LNCAP (cell line): ENCODE measurements around the gene LIPK.

Source experiments
- TF ChIP-seq, protein P1 (sequence below): fragments of 450-650 bp; IDR thresholded peaks from 2 replicates; pipeline ENCODE4 v1.5.1; 2017; ENCODE audit warnings: mild to moderate bottlenecking

LIPK gene

DNA sequence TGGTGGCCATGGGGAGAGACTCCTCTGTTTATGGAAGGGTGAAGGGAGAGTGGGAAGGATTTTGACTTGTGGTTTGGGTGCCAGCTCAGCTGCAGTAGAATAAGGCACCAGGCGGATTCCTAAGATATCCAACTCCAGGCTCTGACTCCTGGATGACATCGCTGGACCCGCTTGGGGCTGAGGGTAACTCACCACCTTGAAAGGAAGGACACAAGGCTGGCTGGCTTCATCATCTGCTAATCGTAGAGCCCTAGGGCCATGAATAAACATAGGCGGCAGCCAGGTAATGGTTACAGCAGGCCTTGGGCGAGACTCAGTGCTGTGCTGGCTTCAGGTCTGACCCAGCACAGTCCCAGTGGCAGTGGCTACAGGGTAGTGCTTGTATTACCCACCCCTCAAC lies 16.7 kb upstream of the LIPK start:
- TF ChIP-seq, protein P1, sequence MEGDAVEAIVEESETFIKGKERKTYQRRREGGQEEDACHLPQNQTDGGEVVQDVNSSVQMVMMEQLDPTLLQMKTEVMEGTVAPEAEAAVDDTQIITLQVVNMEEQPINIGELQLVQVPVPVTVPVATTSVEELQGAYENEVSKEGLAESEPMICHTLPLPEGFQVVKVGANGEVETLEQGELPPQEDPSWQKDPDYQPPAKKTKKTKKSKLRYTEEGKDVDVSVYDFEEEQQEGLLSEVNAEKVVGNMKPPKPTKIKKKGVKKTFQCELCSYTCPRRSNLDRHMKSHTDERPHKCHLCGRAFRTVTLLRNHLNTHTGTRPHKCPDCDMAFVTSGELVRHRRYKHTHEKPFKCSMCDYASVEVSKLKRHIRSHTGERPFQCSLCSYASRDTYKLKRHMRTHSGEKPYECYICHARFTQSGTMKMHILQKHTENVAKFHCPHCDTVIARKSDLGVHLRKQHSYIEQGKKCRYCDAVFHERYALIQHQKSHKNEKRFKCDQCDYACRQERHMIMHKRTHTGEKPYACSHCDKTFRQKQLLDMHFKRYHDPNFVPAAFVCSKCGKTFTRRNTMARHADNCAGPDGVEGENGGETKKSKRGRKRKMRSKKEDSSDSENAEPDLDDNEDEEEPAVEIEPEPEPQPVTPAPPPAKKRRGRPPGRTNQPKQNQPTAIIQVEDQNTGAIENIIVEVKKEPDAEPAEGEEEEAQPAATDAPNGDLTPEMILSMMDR, result no peak

DNA sequence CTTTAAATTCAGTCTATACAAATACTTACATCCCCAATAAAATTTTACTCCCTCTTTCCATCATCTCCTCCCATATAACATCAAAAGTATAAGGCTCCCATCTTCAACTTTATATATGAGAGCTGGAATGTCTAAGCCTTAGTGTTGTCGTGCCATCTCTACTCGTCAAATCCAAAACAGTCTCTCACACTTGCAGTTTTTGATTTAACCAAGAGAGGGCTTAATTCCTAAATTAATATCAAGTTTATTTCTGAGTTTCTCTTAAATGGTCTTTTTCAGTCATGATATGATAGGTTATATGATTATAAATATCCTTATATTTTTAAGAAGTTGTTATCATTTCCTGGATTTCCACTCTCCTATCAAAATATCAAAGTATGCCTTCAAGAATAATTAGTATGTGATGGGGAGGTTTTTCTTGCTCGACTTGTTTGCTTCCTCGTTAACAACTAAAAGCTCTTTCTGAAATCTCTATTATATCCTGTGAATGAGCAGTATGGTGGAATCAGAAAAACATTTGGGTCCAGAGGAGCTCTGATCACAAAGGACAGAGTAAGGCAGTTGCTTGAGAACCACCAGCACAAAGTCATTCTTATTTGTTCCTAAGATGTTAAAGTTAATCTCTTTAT lies 12.5 kb upstream of the LIPK start:
- TF ChIP-seq, protein P1, result peak; percentile 21; the same call in 1 of the 2 replicates

DNA sequence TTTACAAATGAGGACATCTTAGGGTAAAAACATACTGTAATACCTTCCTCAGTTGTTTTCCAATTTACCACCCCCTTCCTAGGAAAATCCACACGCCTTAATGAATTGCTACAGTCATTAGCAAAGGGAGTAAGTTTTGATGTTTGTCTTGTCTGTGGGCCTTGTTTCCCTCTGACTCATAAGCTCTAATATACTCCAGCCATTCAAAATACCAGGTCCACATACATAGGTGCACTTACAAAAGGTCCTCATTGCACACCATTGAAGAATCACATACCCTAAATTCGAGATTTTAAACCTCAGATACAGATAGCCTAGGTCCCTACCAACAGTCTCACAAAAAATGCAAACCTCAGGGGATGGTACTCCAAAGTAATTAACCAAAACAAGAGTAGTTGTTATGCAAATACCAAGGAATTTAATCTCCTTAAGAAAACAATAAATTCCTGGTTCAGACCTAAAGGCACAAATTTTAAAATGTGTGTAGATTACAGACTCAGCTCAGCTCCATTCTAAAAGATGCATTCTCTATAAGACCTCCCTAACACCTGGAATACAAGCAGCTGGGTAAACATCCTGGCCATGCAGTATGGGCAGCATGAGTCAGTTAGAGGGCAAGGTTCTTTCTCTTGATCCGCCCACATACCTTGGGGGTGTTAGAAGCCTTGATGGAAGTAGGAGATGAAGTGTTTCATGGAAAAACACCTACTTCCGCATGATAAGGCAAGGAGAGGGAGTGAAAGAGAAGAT lies 3.0 kb upstream of the LIPK start:
- TF ChIP-seq, protein P1, result no peak

DNA sequence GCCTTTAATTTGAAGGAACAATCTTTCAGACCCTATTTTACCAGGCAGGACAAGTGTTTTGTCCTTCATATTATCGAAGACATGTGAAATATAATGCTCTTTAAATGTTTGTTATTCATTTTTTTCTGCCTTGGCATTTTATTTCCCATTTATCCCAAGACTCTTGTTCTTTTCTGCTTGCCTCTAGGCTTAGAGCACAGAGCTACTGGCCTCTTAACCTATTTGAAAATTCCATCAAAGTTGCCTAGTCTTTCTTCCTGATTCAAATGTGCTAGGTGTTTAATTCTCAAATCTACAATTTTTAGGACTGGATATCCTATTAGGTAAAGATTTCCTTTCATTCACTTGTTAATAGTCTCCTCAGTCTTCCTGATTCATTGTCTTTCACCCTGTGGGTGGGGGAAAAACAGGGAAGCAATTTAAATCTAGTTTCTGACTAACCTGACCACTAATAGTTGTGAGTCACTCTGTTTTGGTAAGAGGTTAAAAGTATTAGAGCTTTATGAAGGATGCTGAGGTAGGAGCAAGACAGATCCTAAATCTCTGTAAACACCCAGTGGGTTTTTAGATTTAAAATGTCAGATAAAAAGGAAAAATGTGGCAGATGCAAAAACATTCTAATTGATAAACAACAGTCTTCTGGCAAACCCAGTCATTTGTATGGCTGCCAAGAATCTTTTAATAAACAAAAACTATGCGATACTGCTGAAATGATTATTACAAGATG lies 1.5 kb downstream of the LIPK start:
- TF ChIP-seq, protein P1, result no peak

DNA sequence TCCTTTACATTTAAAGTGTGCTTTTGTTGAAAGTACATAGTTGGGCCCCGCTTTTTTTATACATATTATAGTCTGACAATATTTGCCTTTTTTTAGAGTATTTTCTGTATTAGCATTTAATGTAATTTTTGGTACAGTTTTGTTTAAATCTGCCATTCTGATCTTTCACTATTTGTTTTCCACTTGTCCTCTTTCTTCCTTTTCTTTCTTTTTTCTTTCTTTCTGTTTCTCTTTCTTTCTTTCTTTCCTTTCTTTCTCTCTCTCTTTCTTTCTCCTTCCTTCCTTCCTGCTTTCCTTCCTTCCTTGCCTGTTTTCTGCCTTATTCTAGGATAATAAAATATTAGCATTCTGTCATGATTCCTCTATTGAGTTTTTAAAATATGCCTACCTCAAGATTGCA lies 9.5 kb downstream of the LIPK start:
- TF ChIP-seq, protein P1, result no peak

DNA sequence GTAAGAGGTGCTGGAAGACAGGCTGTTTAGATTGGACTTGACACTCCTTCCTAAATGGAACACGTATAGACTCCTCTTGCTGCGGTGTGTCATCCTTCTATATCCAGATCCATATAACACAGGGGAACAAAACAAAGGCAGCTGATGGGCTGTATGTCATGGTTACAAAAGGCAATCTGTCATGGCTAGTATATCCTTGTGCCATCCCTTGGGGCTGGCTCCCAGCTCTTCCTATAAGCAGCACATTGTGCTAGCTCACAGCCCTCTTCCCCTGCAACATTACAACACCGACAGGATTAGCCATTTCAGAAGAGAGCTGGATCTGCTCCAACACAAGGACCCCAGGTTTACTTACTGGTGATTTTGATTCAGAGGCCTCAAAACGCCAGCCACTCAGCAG lies 15.3 kb downstream of the LIPK start:
- TF ChIP-seq, protein P1, result no peak

DNA sequence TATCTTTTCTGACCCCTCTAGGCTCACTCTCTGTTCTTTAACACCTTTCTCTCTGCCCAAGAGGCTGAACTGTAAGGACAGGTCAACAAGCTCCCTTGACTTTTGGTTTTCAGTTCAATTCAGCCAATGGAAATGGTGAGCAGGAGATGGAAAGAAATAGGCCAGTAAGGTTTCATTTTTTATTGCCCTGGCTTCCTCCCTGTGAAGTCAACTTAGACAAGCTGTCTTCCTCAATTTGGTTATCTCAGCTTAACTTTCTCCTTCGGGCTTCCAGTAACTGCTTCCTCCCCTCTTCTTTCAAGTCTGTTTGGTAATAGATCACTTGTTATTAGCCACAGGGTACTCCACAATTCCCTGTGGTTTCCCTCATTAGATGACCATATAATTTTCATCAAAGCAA lies 19.7 kb downstream of the LIPK start:
- TF ChIP-seq, protein P1, result no peak
